CD4-positive, alpha-beta T cell treated with Interleukin-21 for 1 hour (primary cell): ENCODE results near the gene ABI2.

Experiments
- DNase-seq: peaks from one replicate; pipeline ENCODE4 v3.0.0-alpha.2; 2020

The ABI2 gene

GRCh38 chr2:203431391-203432185 is 103.4 kb downstream of the ABI2 start:
- no peak for DNase-seq

GRCh38 chr2:203432811-203433210 is 104.6 kb downstream of the ABI2 start:
- DNase-seq, result no peak

GRCh38 chr2:203436496-203436895 is 108.3 kb downstream of the ABI2 start:
- no peak for DNase-seq

GRCh38 chr2:203437511-203437910 is 109.3 kb downstream of the ABI2 start:
- DNase-seq, result no peak

GRCh38 chr2:203438528-203438927 is 110.3 kb downstream of the ABI2 start:
- DNase-seq, result no peak

GRCh38 chr2:203440671-203441070 is 112.5 kb downstream of the ABI2 start:
- no peak for DNase-seq

GRCh38 chr2:203441463-203441862 is 113.3 kb downstream of the ABI2 start:
- DNase-seq, result no peak

- no peak for DNase-seq
Measured at GRCh38 chr2:203442463-203442862, 114.3 kb downstream of the ABI2 start.

- DNase-seq, result no peak
Measured at GRCh38 chr2:203444738-203445137, 116.5 kb downstream of the ABI2 start.

GRCh38 chr2:203446071-203446481 is 117.9 kb downstream of the ABI2 start:
- DNase-seq, result no peak

- no peak for DNase-seq
Measured at GRCh38 chr2:203446780-203447179, 118.6 kb downstream of the ABI2 start.

- DNase-seq, result no peak
Measured at GRCh38 chr2:203450561-203450960, 122.4 kb downstream of the ABI2 start.

GRCh38 chr2:203451011-203451410 is 122.8 kb downstream of the ABI2 start:
- no peak for DNase-seq

- DNase-seq, result no peak
Measured at GRCh38 chr2:203451689-203452088, 123.5 kb downstream of the ABI2 start.

GRCh38 chr2:203453858-203454451 is 125.8 kb downstream of the ABI2 start:
- DNase-seq, result peak; percentile 57

- DNase-seq, result no peak
Measured at GRCh38 chr2:203455209-203455608, 127.0 kb downstream of the ABI2 start.

- no peak for DNase-seq
Measured at GRCh38 chr2:203461746-203462145, 133.6 kb downstream of the ABI2 start.

- no peak for DNase-seq
Measured at GRCh38 chr2:203462308-203462707, 134.1 kb downstream of the ABI2 start.

- no peak for DNase-seq
Measured at GRCh38 chr2:203463266-203463678, 135.1 kb downstream of the ABI2 start.

GRCh38 chr2:203469546-203469945 is 141.4 kb downstream of the ABI2 start:
- DNase-seq, result no peak

- no peak for DNase-seq
Measured at GRCh38 chr2:203470371-203470770, 142.2 kb downstream of the ABI2 start.

GRCh38 chr2:203471323-203471722 is 143.1 kb downstream of the ABI2 start:
- DNase-seq, result no peak

GRCh38 chr2:203476881-203477280 is 148.7 kb downstream of the ABI2 start:
- DNase-seq, result no peak

- DNase-seq, result no peak
Measured at GRCh38 chr2:203480623-203481022, 152.4 kb downstream of the ABI2 start.
